CD4-positive, alpha-beta T cell treated with Interleukin-17A for 1 hour (primary cell): ENCODE data around the gene PDE8B.

Experiments used
- DNase-seq: peaks from one replicate; pipeline ENCODE4 v3.0.0-alpha.2; 2020

Gene PDE8B

GRCh38 chr5:77210091-77210963 lies at the start of gene PDE8B:
Gene PDE8B (plus strand): TSS chr5:77210680. CDS start chr5:77210926, 246 bp downstream.
- no peak for DNase-seq

- no peak for DNase-seq
Observed at GRCh38 chr5:77163453-77163852, 47.0 kb upstream of the PDE8B start.

- no peak for DNase-seq
Observed at GRCh38 chr5:77167063-77167462, 43.4 kb upstream of the PDE8B start.

- DNase-seq, result no peak
Observed at GRCh38 chr5:77167695-77168121, 42.8 kb upstream of the PDE8B start.

- DNase-seq, result no peak
Observed at GRCh38 chr5:77168161-77168878, 42.2 kb upstream of the PDE8B start.

- no peak for DNase-seq
Observed at GRCh38 chr5:77168879-77169244, 41.6 kb upstream of the PDE8B start.

- DNase-seq, result no peak
Observed at GRCh38 chr5:77170196-77170890, 40.1 kb upstream of the PDE8B start.

GRCh38 chr5:77171141-77171910 lies 39.2 kb upstream of the PDE8B start:
- DNase-seq, result no peak

- DNase-seq, result no peak
Observed at GRCh38 chr5:77172713-77173328, 37.7 kb upstream of the PDE8B start.

- DNase-seq, result no peak
Observed at GRCh38 chr5:77174526-77174925, 36.0 kb upstream of the PDE8B start.

- no peak for DNase-seq
Observed at GRCh38 chr5:77175231-77175630, 35.2 kb upstream of the PDE8B start.

- DNase-seq, result no peak
Observed at GRCh38 chr5:77176429-77176828, 34.1 kb upstream of the PDE8B start.

GRCh38 chr5:77177576-77177975 lies 32.9 kb upstream of the PDE8B start:
- no peak for DNase-seq

GRCh38 chr5:77180167-77181081 lies 30.1 kb upstream of the PDE8B start:
- no peak for DNase-seq

GRCh38 chr5:77181173-77181572 lies 29.3 kb upstream of the PDE8B start:
- DNase-seq, result no peak

GRCh38 chr5:77181596-77182304 lies 28.7 kb upstream of the PDE8B start:
- DNase-seq, result no peak

GRCh38 chr5:77182367-77182766 lies 28.1 kb upstream of the PDE8B start:
- no peak for DNase-seq

- no peak for DNase-seq
Observed at GRCh38 chr5:77186652-77187370, 23.7 kb upstream of the PDE8B start.

- no peak for DNase-seq
Observed at GRCh38 chr5:77189421-77189820, 21.1 kb upstream of the PDE8B start.
